ENCODE measurements around the gene CYREN.

DNA sequence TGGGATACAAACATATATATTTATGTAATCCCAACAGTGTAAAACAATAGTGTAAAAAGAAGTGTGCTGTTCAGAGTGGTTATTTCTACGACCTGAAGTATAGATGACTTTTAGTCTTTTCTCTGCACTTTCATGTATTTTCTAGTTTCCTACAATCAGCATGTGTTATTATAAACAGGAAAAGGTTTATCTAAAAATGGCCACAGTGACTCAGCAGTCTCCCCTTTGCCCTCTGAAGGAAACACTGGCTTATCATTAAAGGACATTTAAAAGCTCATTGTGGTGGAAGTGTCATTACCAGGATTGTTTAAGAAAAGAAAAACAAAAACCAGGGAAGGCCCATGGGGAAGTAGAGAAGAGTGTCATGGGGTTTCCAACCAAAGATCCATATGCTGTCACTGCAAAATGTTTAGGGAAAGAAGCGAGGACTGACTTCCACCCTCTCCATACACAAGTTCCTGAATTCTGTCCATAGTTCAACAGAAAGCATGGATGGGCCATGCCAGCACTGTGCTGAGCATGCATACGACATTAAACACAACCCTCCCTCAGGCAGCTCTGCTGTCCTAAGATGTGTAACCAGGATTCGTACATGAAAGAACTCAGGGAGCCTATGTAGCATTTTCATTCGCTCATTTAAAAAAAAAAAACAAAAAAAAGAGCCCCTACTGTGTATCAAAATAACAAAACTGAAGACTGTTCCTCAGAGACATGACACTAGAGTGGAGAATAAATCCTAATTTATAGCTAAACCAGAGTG is 10.2 kb downstream of the CYREN start:
- TF ChIP-seq, protein P1, sequence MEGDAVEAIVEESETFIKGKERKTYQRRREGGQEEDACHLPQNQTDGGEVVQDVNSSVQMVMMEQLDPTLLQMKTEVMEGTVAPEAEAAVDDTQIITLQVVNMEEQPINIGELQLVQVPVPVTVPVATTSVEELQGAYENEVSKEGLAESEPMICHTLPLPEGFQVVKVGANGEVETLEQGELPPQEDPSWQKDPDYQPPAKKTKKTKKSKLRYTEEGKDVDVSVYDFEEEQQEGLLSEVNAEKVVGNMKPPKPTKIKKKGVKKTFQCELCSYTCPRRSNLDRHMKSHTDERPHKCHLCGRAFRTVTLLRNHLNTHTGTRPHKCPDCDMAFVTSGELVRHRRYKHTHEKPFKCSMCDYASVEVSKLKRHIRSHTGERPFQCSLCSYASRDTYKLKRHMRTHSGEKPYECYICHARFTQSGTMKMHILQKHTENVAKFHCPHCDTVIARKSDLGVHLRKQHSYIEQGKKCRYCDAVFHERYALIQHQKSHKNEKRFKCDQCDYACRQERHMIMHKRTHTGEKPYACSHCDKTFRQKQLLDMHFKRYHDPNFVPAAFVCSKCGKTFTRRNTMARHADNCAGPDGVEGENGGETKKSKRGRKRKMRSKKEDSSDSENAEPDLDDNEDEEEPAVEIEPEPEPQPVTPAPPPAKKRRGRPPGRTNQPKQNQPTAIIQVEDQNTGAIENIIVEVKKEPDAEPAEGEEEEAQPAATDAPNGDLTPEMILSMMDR (IDR thresholded peaks at IDR 0.05 in 8 of 11, conservative IDR thresholded peaks at IDR 0.05 in 3 of 11), result no peak
- TF ChIP-seq POLR2A (IDR thresholded peaks at IDR 0.05), result no peak
